Kidney epithelial cell (primary cell): ENCODE measurements around the gene VMA21. TPM values are rescaled to one million over a fixed set of nuclear protein-coding genes. Genes with fewer than 3 reads are reported as not detected.

ENCODE experiments used
- DNase-seq: peaks from one replicate; pipeline ENCODE4 v3.0.0-alpha.2; 2010; ENCODE audit warnings: low read depth
- H3K27me3 ChIP-seq: 2 replicates; pipeline ENCODE4 v1.6.0; 2011; ENCODE audit warnings: low read length; ENCODE audit not compliant: control insufficient read depth, insufficient read depth
- H3K36me3 ChIP-seq: 2 replicates; pipeline ENCODE4 v1.5.1; 2011; ENCODE audit warnings: low read length; ENCODE audit not compliant: control insufficient read depth, insufficient read depth
- H3K4me3 ChIP-seq: 2 replicates; pipeline ENCODE4 v1.5.1; 2011; ENCODE audit warnings: low read depth, mild to moderate bottlenecking, control low read depth, low read length
- CTCF ChIP-seq: IDR thresholded peaks from 2 replicates; pipeline ENCODE4 v1.5.1; 2011; ENCODE audit warnings: mild to moderate bottlenecking, moderate library complexity, low read length, control low read depth, inconsistent platforms; ENCODE audit not compliant: insufficient read depth, poor library complexity, severe bottlenecking
- total RNA-seq: library from RNA; depleted of rRNA; stranded (reverse); fragments of >200 nt; gene quantifications from 2 replicates; pipeline ENCODE4 v1.2.3, GENCODE V29; 2015

The VMA21 gene
- total RNA-seq, 1 donor from 2014 or later, result 62.7 TPM

- no peak for TF ChIP-seq CTCF
- Histone ChIP-seq H3K27me3 (no peaks in the 10 kb centered on the region), H3K4me3 (peak overlapping the region; percentile 49), H3K36me3 (no peaks in the 10 kb centered on the region)
- peak; percentile 28 for DNase-seq
Measured at GRCh38 chrX:151396042-151396824, 773 bp upstream of the VMA21 start.

- no peak for TF ChIP-seq CTCF
- Histone ChIP-seq H3K36me3 (no peaks in the 10 kb centered on the region), H3K4me3 (peak overlapping the region; percentile 93), H3K27me3 (no peaks in the 10 kb centered on the region)
- DNase-seq, result no peak
Measured at GRCh38 chrX:151397741-151398070, 700 bp downstream of the VMA21 start.

- TF ChIP-seq CTCF, result no peak
- Histone ChIP-seq H3K4me3 (peak overlapping the region; percentile 93), H3K27me3 (no peaks in the 10 kb centered on the region)
Measured at GRCh38 chrX:151398346-151398745, 1.3 kb downstream of the VMA21 start.

GRCh38 chrX:151402719-151403390 is 5.8 kb downstream of the VMA21 start:
- Histone ChIP-seq H3K36me3 (no peaks in the 10 kb centered on the region), H3K27me3 (no peaks in the 10 kb centered on the region), H3K4me3 (no peak overlapping the region)
- DNase-seq, result no peak
- TF ChIP-seq CTCF, result no peak

More at GRCh38 chrX:151398346-151398745, 1.3 kb downstream of the VMA21 start:
- no peak for DNase-seq
- no peaks in the 10 kb centered on the region for H3K36me3 ChIP-seq

GRCh38 chrX:151416579-151416978 is 19.6 kb downstream of the VMA21 start:
- no peaks in the 10 kb centered on the region for H3K27me3 ChIP-seq
- DNase-seq, result no peak
- no peak for TF ChIP-seq CTCF
- no peak overlapping the region for H3K4me3 ChIP-seq
- no peaks in the 10 kb centered on the region for H3K36me3 ChIP-seq
